Aorta (tissue), 5 donors: Measurements from ENCODE around the gene SBF2. TPM values are rescaled to one million over a fixed set of nuclear protein-coding genes. Genes with fewer than 3 reads are reported as not detected.
"Not testable (repeated sequence)": the region's sequence is repeated elsewhere in the genome, so short reads cannot be mapped to it uniquely, and the experiment has no call there.

Experiments
- ATAC-seq: fragments of 200-7000 bp; cut with Tn5 transposase; one replicate; pipeline ENCODE4 v1.9.1; 2022; ENCODE audit warnings: moderate library complexity; ENCODE audit not compliant: low FRiP score
- DNase-seq, 2 donors: peaks; one replicate each; pipeline ENCODE4 v3.0.0-alpha.2; 2020
- H3K27ac ChIP-seq, 2 donors: one replicate each; pipeline ENCODE4 v1.5.1; 2013; ENCODE audit warnings: low read length in 2 of 2, mild to moderate bottlenecking in 2 of 2, moderate library complexity in 2 of 2, control low read depth in 1 of 2, inconsistent platforms in 1 of 2, low read depth in 1 of 2
- H3K27me3 ChIP-seq, 2 donors: one replicate each; pipeline ENCODE4 v1.6.1; 2013; ENCODE audit warnings: control low read depth in 1 of 2, low read length in 1 of 2, mild to moderate bottlenecking in 1 of 2, moderate library complexity in 1 of 2; ENCODE audit not compliant: insufficient read depth in 2 of 2, control insufficient read depth in 1 of 2
- H3K36me3 ChIP-seq, 2 donors: one replicate each; pipeline ENCODE4 v1.6.1; 2013; ENCODE audit warnings: control low read depth in 1 of 2, low read length in 1 of 2, mild to moderate bottlenecking in 1 of 2; ENCODE audit not compliant: insufficient read depth in 2 of 2, control insufficient read depth in 1 of 2
- H3K4me1 ChIP-seq, 2 donors: one replicate each; pipeline ENCODE4 v1.6.1; 2013; ENCODE audit warnings: low read length in 2 of 2, control low read depth in 1 of 2, mild to moderate bottlenecking in 1 of 2, moderate library complexity in 1 of 2; ENCODE audit not compliant: insufficient read depth in 2 of 2, control insufficient read depth in 1 of 2
- H3K4me3 ChIP-seq, 2 donors: one replicate each; pipeline ENCODE4 v1.5.1; 2013; ENCODE audit warnings: low read length in 2 of 2, control low read depth in 1 of 2, mild to moderate bottlenecking in 1 of 2
- H3K9me3 ChIP-seq: one replicate; pipeline ENCODE4 v1.6.1; 2013; ENCODE audit warnings: mild to moderate bottlenecking, low read length; ENCODE audit not compliant: control insufficient read depth
- whole genome bisulfite sequencing, 2 donors: extraction: QIAGEN DNeasy Blood & Tissue Kit; methylation state at CpG; one replicate each; pipeline ENCODE4 v1.1.7; 2013; 5-methylcytosine and 5-hydroxymethylcytosine counted together
- intact Hi-C, 2 donors: fragments of 100-400 bp; cut with DNase I; formaldehyde crosslinking; loops; one replicate each; pipeline versions ENCODE4 v1.14.2 to v1.15.0; 2022
- polyA plus RNA-seq, 2 donors: library from polyadenylated mRNA; stranded (reverse); fragments of 200-250 nt; gene quantifications; one replicate each; pipeline ENCODE4 v1.2.3, GENCODE V29; 2013
- total RNA-seq, 2 donors: library from RNA; stranded (reverse); fragmentation: NEBNext Ultra II Directional; extraction: Animal tissue kit (Norgen Biotek cat#: 25700); gene quantifications; one replicate each; pipeline ENCODE4 v1.2.1, GENCODE V29; 2021
- donor health status: healthy with polysubstance abuse.
- donor health status: Bipolar disorder and iron deficiency.
- donor health status: DM: no; HTN: no; CAD: no.
- donor health status: DM: no; HTN: no; CAD: no.
- donor health status: DM: yes; HTN: yes; CAD: no.

SBF2 gene
- total and polyA plus RNA-seq, 4 donors = 6.4 to 82.0 (median 47.6) TPM

GRCh38 chr11:9916480-9916879, 377.5 kb downstream of the SBF2 start:
- Histone ChIP-seq H3K4me1 (no peaks in the 10 kb centered on the region), H3K9me3 (no peaks in the 10 kb centered on the region), H3K27ac (no peak overlapping the region), H3K4me3 (no peak overlapping the region), H3K36me3 (no peaks in the 10 kb centered on the region), H3K27me3 (no peaks in the 10 kb centered on the region)
- no peak for DNase-seq
- ATAC-seq = no peak
- WGBS, 2 donors = 94 to 98% methylated on average over 3 of the region's 3 CpGs
- intact Hi-C loops = no loop called here

- Histone ChIP-seq H3K4me1 (no peaks in the 10 kb centered on the region), H3K9me3 (no peaks in the 10 kb centered on the region), H3K27ac (no peak overlapping the region), H3K36me3 (no peaks in the 10 kb centered on the region), H3K4me3 (no peak overlapping the region), H3K27me3 (no peaks in the 10 kb centered on the region)
- ATAC-seq = no peak
- no peak for DNase-seq
- intact Hi-C loops = no loop called here
- 45 to 84% methylated on average over 2 of the region's 2 CpGs for WGBS, 2 donors
Measured at GRCh38 chr11:9914064-9914463, 380.0 kb downstream of the SBF2 start.

- ATAC-seq = no peak
Measured at GRCh38 chr11:9905960-9906791, 387.8 kb downstream of the SBF2 start.

GRCh38 chr11:9905501-9905951, 388.5 kb downstream of the SBF2 start:
- Histone ChIP-seq H3K27me3 (no peaks in the 10 kb centered on the region), H3K27ac (no peak overlapping the region), H3K4me1 (no peaks in the 10 kb centered on the region), H3K4me3 (no peak overlapping the region), H3K36me3 (no peaks in the 10 kb centered on the region), H3K9me3 (no peaks in the 10 kb centered on the region)
- intact Hi-C loops = no loop called here
- DNase-seq = no peak
- WGBS, 2 donors = 24 to 40% methylated on average over 1 of the region's 1 CpG
- ATAC-seq = no peak

More at GRCh38 chr11:9905960-9906791, 387.8 kb downstream of the SBF2 start:
- Histone ChIP-seq H3K4me1 (no peaks in the 10 kb centered on the region), H3K4me3 (no peak overlapping the region), H3K9me3 (no peaks in the 10 kb centered on the region), H3K36me3 (no peaks in the 10 kb centered on the region), H3K27ac (no peak overlapping the region), H3K27me3 (no peaks in the 10 kb centered on the region)
- no peak for DNase-seq
- WGBS, 2 donors = 50 to 53% methylated on average over 3 of the region's 3 CpGs
- intact Hi-C loops = no loop called here

- no peaks in the 10 kb centered on the region for H3K36me3 ChIP-seq
- H3K4me3 ChIP-seq = no peak overlapping the region
- WGBS, 2 donors = 73 to 74% methylated on average over 6 of the region's 6 CpGs
- H3K27ac ChIP-seq = no peak overlapping the region
- no peaks in the 10 kb centered on the region for H3K27me3 ChIP-seq
- DNase-seq (no peak), ATAC-seq (no peak)
- H3K9me3 ChIP-seq = no peaks in the 10 kb centered on the region
- H3K4me1 ChIP-seq = no peaks in the 10 kb centered on the region
- intact Hi-C loops = no loop called here
Measured at GRCh38 chr11:9903579-9903978, 390.4 kb downstream of the SBF2 start.

GRCh38 chr11:9901943-9902342, 392.1 kb downstream of the SBF2 start:
- Histone ChIP-seq H3K27ac (no peak overlapping the region), H3K9me3 (no peaks in the 10 kb centered on the region), H3K27me3 (no peaks in the 10 kb centered on the region), H3K4me1 (no peaks in the 10 kb centered on the region), H3K36me3 (peaks cover 0 to 2% of the 10 kb centered on the region in 2 donors), H3K4me3 (no peak overlapping the region)
- intact Hi-C loops = no loop called here
- ATAC-seq (no peak), DNase-seq (no peak)

- H3K27ac ChIP-seq, ATAC-seq, H3K4me3 ChIP-seq, H3K36me3 ChIP-seq, H3K4me1 ChIP-seq, intact Hi-C loops, H3K27me3 ChIP-seq, DNase-seq, H3K9me3 ChIP-seq: not testable (repeated sequence)
- WGBS, 2 donors = 93 to 96% methylated on average over 8 of the region's 8 CpGs
Measured at GRCh38 chr11:9900253-9900652, 393.8 kb downstream of the SBF2 start.

- intact Hi-C loops = no loop called here
- no peak overlapping the region for H3K4me3 ChIP-seq
- H3K36me3 ChIP-seq = peaks cover 2 to 3% of the 10 kb centered on the region in 2 donors
- H3K27ac ChIP-seq = no peak overlapping the region
- DNase-seq (no peak), ATAC-seq (no peak)
- 96 to 98% methylated on average over 1 of the region's 1 CpG for WGBS, 2 donors
- H3K27me3 ChIP-seq = no peaks in the 10 kb centered on the region
- H3K9me3 ChIP-seq = no peaks in the 10 kb centered on the region
- no peaks in the 10 kb centered on the region for H3K4me1 ChIP-seq
Measured at GRCh38 chr11:9899676-9900075, 394.3 kb downstream of the SBF2 start.

- 99 to 100% methylated on average over 2 of the region's 2 CpGs for WGBS, 2 donors
- intact Hi-C loops = no loop called here
Measured at GRCh38 chr11:9896902-9897301, 397.1 kb downstream of the SBF2 start.

More at GRCh38 chr11:9896902-9897301, 397.1 kb downstream of the SBF2 start:
- Histone ChIP-seq H3K9me3 (no peaks in the 10 kb centered on the region), H3K27ac (no peak overlapping the region), H3K27me3 (no peaks in the 10 kb centered on the region), H3K36me3 (peaks cover 2 to 3% of the 10 kb centered on the region in 2 donors), H3K4me3 (no peak overlapping the region), H3K4me1 (no peaks in the 10 kb centered on the region)
- no peak for DNase-seq
- no peak for ATAC-seq
